SK-N-SH (cell line): ENCODE results near the gene ZNF18. TPM values are rescaled to one million over a fixed set of nuclear protein-coding genes. Genes with fewer than 3 reads are reported as not detected.

Source experiments
- CTCF ChIA-PET: fragments of 300-600, 350-600 bp; formaldehyde crosslinking; extraction: SDS; loops from one replicate; lab custom pipeline; 2021; lab: Yijun Ruan, JAX
- POLR2A ChIA-PET: fragments of 350-600 bp; sonication (Branson Sonifier 250); formaldehyde crosslinking; extraction: SDS; loops from one replicate; lab custom pipeline; 2020; ENCODE audit warnings: antibody characterized with exemption, inconsistent platforms; lab: Yijun Ruan, JAX
- DNase-seq: peaks from one replicate; pipeline ENCODE4 v3.0.0; 2012
- H2AFZ ChIP-seq: fragments of 200-600 bp; sonication (generic); 2 replicates; pipeline ENCODE4 v1.8.1; 2016; ENCODE audit warnings: antibody characterized with exemption, mild to moderate bottlenecking, low read depth
- H3F3A ChIP-seq: fragments of 200-600 bp; sonication (generic); replicated peaks from 2 replicates; pipeline ENCODE3; 2016; ENCODE audit warnings: antibody characterized with exemption, mild to moderate bottlenecking; ENCODE audit not compliant: insufficient read depth
- H3K27ac ChIP-seq, 2 experiments: fragments of 200-500 bp in 1 of 2; fragments of 200-600 bp in 1 of 2; sonication (Bioruptor generic) in 1 of 2; sonication (generic), shearing (Covaris generic) in 1 of 2; 2 replicates each; pipeline versions ENCODE4 v1.5.1 to v1.6.1; 2014 to 2016; ENCODE audit warnings: low read depth in 2 of 2, inconsistent platforms in 1 of 2, low read length in 1 of 2, mild to moderate bottlenecking in 1 of 2, mixed read lengths in 1 of 2
- H3K27me3 ChIP-seq: fragments of 200-600 bp; sonication (generic), shearing (Covaris generic); 2 replicates; pipeline ENCODE4 v1.6.1; 2016; ENCODE audit warnings: mixed run types; ENCODE audit not compliant: insufficient read depth
- H3K36me3 ChIP-seq, 2 experiments: fragments of 200-500 bp in 1 of 2; fragments of 200-600 bp in 1 of 2; sonication (Bioruptor generic) in 1 of 2; sonication (generic) in 1 of 2; replicated peaks in 1 of 2; 2 replicates each; pipeline versions ENCODE3 to v1.5.1; 2014 to 2016; ENCODE audit warnings: low read length in 1 of 2, mild to moderate bottlenecking in 1 of 2; ENCODE audit not compliant: insufficient read depth in 2 of 2, control insufficient read depth in 1 of 2
- H3K4me1 ChIP-seq, 2 experiments: fragments of 200-500 bp in 1 of 2; fragments of 200-600 bp in 1 of 2; sonication (Bioruptor generic) in 1 of 2; sonication (generic), shearing (Covaris generic) in 1 of 2; 2 replicates each; pipeline versions ENCODE4 v1.5.1 to v1.6.1; 2014 to 2016; ENCODE audit warnings: low read depth in 1 of 2, low read length in 1 of 2, mixed run types in 1 of 2; ENCODE audit not compliant: insufficient read depth in 2 of 2, control insufficient read depth in 1 of 2
- H3K4me2 ChIP-seq: fragments of 200-600 bp; sonication (generic), shearing (Covaris generic); 2 replicates; pipeline ENCODE4 v1.6.1; 2017; ENCODE audit warnings: mixed run types
- H3K4me3 ChIP-seq, 2 experiments: fragments of 200-500 bp in 1 of 2; fragments of 200-600 bp in 1 of 2; sonication (Bioruptor generic) in 1 of 2; sonication (generic), shearing (Covaris generic) in 1 of 2; 2 replicates each; pipeline versions ENCODE4 v1.5.1 to v1.8.1; 2014 to 2016; ENCODE audit warnings: low read depth in 2 of 2, inconsistent platforms in 1 of 2, low read length in 1 of 2, mild to moderate bottlenecking in 1 of 2, mixed read lengths in 1 of 2, moderate library complexity in 1 of 2
- H3K79me2 ChIP-seq: fragments of 200-600 bp; sonication (generic); 2 replicates; pipeline ENCODE4 v1.8.1; 2017; ENCODE audit warnings: mild to moderate bottlenecking; ENCODE audit not compliant: insufficient read depth
- H3K9ac ChIP-seq: fragments of 200-600 bp; sonication (generic); 2 replicates; pipeline ENCODE4 v1.6.1; 2017; ENCODE audit warnings: mixed run types
- H3K9me2 ChIP-seq: fragments of 200-600 bp; sonication (generic); 2 replicates; pipeline ENCODE4 v1.6.1; 2017; ENCODE audit warnings: mixed run types
- H3K9me3 ChIP-seq: fragments of 200-600 bp; sonication (generic); 2 replicates; pipeline ENCODE4 v1.6.1; 2017; ENCODE audit warnings: mixed run types, mild to moderate bottlenecking, moderate library complexity
- H4K20me1 ChIP-seq: fragments of 200-600 bp; sonication (generic); 2 replicates; pipeline ENCODE4 v1.6.1; 2017; ENCODE audit warnings: mild to moderate bottlenecking, mixed run types; ENCODE audit not compliant: insufficient read depth
- ELF1 ChIP-seq: IDR thresholded peaks from 2 replicates; pipeline ENCODE4 v1.4.0; 2012
- EP300 ChIP-seq, 2 experiments: IDR thresholded peaks; 2 replicates each; pipeline versions ENCODE4 v1.4.0 to v1.6.1; 2012; ENCODE audit warnings: borderline replicate concordance in 1 of 2, low read depth in 1 of 2, low read length in 1 of 2
- GATA2 ChIP-seq: sonication (generic); formaldehyde crosslinking; IDR thresholded peaks from 2 replicates; pipeline ENCODE4 v1.5.0; 2020; ENCODE audit warnings: mild to moderate bottlenecking, missing genetic modification reagents
- MEF2A ChIP-seq: IDR thresholded peaks from 2 replicates; pipeline ENCODE4 v1.4.0; 2012; ENCODE audit warnings: low read depth, borderline replicate concordance
- RAD21 ChIP-seq: IDR thresholded peaks from 2 replicates; pipeline ENCODE4 v1.6.1; 2012; ENCODE audit warnings: mild to moderate bottlenecking, low read length
- RFX5 ChIP-seq: IDR thresholded peaks from 2 replicates; pipeline ENCODE4 v1.6.1; 2012; ENCODE audit warnings: mild to moderate bottlenecking, improper control_type of control experiment, low read length
- TCF12 ChIP-seq: IDR thresholded peaks from 2 replicates; pipeline ENCODE4 v1.4.0; 2012
- TEAD4 ChIP-seq: IDR thresholded peaks from 2 replicates; pipeline ENCODE4 v1.4.0; 2012; ENCODE audit warnings: mild to moderate bottlenecking, borderline replicate concordance; ENCODE audit not compliant: insufficient read depth
- YY1 ChIP-seq: IDR thresholded peaks from 2 replicates; pipeline ENCODE4 v1.4.0; 2012; ENCODE audit warnings: low read depth, mild to moderate bottlenecking
- WGBS: methylation state at CpG from one replicate; pipeline ENCODE4 v1.1.6; 2017; ENCODE audit warnings: low lambda C conversion rate; 5-methylcytosine and 5-hydroxymethylcytosine counted together
- polyA plus RNA-seq, 3 experiments: library from polyadenylated mRNA; depleted of rRNA; stranded (reverse); fragments of >200 nt; gene quantifications; 2 replicates each; pipeline ENCODE4 v1.2.3, GENCODE V29; 2012
- TF ChIP-seq, protein P1 (sequence below): fragments of 200-600 bp; sonication (generic); IDR thresholded peaks from 2 replicates; pipeline ENCODE4 v1.6.1; 2017; ENCODE audit warnings: antibody characterized with exemption, mild to moderate bottlenecking, moderate library complexity
- TF ChIP-seq, protein P2 (sequence below): fragments of 150-350 bp; IDR thresholded peaks from 2 replicates; pipeline ENCODE4 v1.6.1; 2016; ENCODE audit warnings: mild to moderate bottlenecking, low read depth, low read length
- TF ChIP-seq, protein P3 (sequence below): IDR thresholded peaks from 2 replicates; pipeline ENCODE4 v1.4.0; 2012; ENCODE audit warnings: low read depth, borderline replicate concordance
- TF ChIP-seq, protein P4 (sequence below): IDR thresholded peaks from 2 replicates; pipeline ENCODE4 v1.4.0; 2012; ENCODE audit warnings: low read depth, borderline replicate concordance
- TF ChIP-seq, protein P5 (sequence below): IDR thresholded peaks from 2 replicates; pipeline ENCODE4; 2012

ZNF18 gene
- polyA plus RNA-seq, 1 of the 3 experiments (the other 2 are of a cell fraction) = 3.2 TPM

DNA sequence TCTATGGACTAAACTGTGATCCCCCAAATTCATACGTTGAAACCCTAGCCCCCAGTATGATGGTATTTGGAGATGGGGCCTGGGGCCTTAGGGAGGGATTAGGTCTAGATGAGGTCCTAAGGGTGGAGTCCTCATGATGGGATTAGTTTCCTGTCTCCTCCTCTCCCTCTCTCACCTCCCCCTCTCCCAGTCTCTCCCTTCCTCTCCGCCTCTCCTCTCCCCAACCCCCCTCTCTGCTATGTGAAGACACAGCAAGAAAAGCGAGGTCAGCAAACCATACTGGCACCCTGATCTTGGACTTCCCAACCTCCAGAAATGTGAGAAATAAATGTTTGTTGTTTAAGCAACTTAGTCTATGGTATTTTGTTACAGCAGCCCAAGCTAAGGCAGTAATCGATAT, 15.4 kb downstream of the ZNF18 start:
- no peaks in the 10 kb centered on the region for H3K9me2 ChIP-seq
- no peak overlapping the region for H3K4me3 ChIP-seq
- TF ChIP-seq MEF2A (no peak), YY1 (no peak), GATA2 (CRISPR knock-in tag) (no peak)
- ChIA-PET CTCF (interaction anchor here (0.7 to 1.5 kb wide), 5 partner anchors 45 to 1106 kb away, joined by 3 to 4 read pairs (median 3); no protein-coding TSS in a partner anchor), POLR2A (no interaction called here)
- H3K4me2 ChIP-seq = no peak overlapping the region
- H2AFZ ChIP-seq = no peak overlapping the region
- no peaks in the 10 kb centered on the region for H3K4me1 ChIP-seq
- no peaks in the 10 kb centered on the region for H3F3A ChIP-seq
- 84% methylated on average over 4 of the region's 4 CpGs for WGBS
- H3K9me3 ChIP-seq = no peaks in the 10 kb centered on the region
- H3K27ac ChIP-seq = no peak overlapping the region
- no peaks in the 10 kb centered on the region for H3K27me3 ChIP-seq
- H4K20me1 ChIP-seq = no peaks in the 10 kb centered on the region
- DNase-seq = no peak
- peaks cover 29 to 44% of the 10 kb centered on the region in 2 experiments for H3K36me3 ChIP-seq
- H3K9ac ChIP-seq = no peak overlapping the region
- no peaks in the 10 kb centered on the region for H3K79me2 ChIP-seq

DNA sequence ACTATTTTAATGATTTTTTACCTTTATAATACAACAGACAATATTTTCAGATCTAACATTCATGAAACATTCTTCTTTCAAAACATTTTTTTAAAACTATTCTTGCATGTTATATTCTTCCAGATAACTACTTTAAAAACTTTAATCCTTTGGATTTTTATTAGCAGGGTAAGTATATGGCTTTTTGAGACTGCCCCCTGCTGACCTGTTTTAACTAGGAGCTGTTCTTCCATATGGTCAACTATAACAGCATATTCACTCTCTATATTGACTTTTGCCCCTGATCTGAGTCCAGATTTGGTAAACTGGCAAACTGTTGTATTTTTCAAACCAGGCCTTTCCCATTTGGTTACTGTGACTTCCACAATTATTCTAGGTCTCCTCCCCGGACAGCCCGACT, 16.5 kb downstream of the ZNF18 start:
- no peaks in the 10 kb centered on the region for H3K79me2 ChIP-seq
- H3K9me2 ChIP-seq = no peaks in the 10 kb centered on the region
- TF ChIP-seq, protein P1, sequence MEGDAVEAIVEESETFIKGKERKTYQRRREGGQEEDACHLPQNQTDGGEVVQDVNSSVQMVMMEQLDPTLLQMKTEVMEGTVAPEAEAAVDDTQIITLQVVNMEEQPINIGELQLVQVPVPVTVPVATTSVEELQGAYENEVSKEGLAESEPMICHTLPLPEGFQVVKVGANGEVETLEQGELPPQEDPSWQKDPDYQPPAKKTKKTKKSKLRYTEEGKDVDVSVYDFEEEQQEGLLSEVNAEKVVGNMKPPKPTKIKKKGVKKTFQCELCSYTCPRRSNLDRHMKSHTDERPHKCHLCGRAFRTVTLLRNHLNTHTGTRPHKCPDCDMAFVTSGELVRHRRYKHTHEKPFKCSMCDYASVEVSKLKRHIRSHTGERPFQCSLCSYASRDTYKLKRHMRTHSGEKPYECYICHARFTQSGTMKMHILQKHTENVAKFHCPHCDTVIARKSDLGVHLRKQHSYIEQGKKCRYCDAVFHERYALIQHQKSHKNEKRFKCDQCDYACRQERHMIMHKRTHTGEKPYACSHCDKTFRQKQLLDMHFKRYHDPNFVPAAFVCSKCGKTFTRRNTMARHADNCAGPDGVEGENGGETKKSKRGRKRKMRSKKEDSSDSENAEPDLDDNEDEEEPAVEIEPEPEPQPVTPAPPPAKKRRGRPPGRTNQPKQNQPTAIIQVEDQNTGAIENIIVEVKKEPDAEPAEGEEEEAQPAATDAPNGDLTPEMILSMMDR = peak; percentile 46
- TF ChIP-seq, protein P2, sequence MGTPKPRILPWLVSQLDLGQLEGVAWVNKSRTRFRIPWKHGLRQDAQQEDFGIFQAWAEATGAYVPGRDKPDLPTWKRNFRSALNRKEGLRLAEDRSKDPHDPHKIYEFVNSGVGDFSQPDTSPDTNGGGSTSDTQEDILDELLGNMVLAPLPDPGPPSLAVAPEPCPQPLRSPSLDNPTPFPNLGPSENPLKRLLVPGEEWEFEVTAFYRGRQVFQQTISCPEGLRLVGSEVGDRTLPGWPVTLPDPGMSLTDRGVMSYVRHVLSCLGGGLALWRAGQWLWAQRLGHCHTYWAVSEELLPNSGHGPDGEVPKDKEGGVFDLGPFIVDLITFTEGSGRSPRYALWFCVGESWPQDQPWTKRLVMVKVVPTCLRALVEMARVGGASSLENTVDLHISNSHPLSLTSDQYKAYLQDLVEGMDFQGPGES = no peak
- TF ChIP-seq TCF12 = no peak
- TF ChIP-seq, all 33 proteins: peak for 1
- no peaks in the 10 kb centered on the region for H4K20me1 ChIP-seq
- H3K4me1 ChIP-seq = no peaks in the 10 kb centered on the region
- ChIA-PET CTCF (interaction anchor here (1.4 kb wide), 2 partner anchors 46 to 1105 kb away, joined by 3 read pairs; no protein-coding TSS in a partner anchor), POLR2A (no interaction called here)
- H3K27me3 ChIP-seq = no peaks in the 10 kb centered on the region
- H3K4me2 ChIP-seq = no peak overlapping the region
- no peak for DNase-seq
- no peak overlapping the region for H3K9ac ChIP-seq
- H3F3A ChIP-seq = no peaks in the 10 kb centered on the region
- no peak overlapping the region; a peak in 1 of 4 replicates for H3K4me3 ChIP-seq
- peaks cover 29 to 45% of the 10 kb centered on the region in 2 experiments for H3K36me3 ChIP-seq
- H3K9me3 ChIP-seq = no peaks in the 10 kb centered on the region
- 94% methylated on average over 2 of the region's 2 CpGs for WGBS
- no peak overlapping the region for H2AFZ ChIP-seq
- H3K27ac ChIP-seq = no peak overlapping the region

DNA sequence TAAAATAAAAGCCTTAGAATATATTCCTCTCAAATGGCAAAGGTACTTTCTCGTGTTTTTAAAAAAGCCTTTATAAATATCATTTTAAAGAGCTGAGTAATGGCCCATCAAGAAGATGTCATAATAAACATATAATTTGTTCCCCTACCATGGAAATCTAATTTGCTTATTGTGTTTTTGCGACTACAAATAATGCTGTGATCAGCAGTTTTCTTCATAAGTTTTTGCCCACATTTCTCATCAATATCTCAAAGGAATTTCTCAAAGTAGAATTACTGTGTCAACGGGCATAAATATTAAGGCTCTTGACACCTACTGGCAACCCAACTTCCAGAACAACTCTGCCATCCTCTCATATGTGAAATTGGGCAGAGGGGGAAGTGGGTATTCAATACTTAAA, 17.5 kb downstream of the ZNF18 start:
- no peak overlapping the region for H3K9ac ChIP-seq
- H3K27me3 ChIP-seq = no peaks in the 10 kb centered on the region
- no peak for DNase-seq
- H4K20me1 ChIP-seq = no peaks in the 10 kb centered on the region
- TF ChIP-seq ELF1 (no peak), TEAD4 (no peak), RAD21 (no peak), RFX5 (no peak), EP300 (IDR thresholded peaks at IDR 0.05; ENCODE audit: borderline replicate concordance in 1 of 2, low read depth in 1 of 2, low read length in 1 of 2) (no peak)
- TF ChIP-seq, protein P3, sequence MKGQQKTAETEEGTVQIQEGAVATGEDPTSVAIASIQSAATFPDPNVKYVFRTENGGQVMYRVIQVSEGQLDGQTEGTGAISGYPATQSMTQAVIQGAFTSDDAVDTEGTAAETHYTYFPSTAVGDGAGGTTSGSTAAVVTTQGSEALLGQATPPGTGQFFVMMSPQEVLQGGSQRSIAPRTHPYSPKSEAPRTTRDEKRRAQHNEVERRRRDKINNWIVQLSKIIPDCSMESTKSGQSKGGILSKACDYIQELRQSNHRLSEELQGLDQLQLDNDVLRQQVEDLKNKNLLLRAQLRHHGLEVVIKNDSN = no peak
- TF ChIP-seq, protein P4, sequence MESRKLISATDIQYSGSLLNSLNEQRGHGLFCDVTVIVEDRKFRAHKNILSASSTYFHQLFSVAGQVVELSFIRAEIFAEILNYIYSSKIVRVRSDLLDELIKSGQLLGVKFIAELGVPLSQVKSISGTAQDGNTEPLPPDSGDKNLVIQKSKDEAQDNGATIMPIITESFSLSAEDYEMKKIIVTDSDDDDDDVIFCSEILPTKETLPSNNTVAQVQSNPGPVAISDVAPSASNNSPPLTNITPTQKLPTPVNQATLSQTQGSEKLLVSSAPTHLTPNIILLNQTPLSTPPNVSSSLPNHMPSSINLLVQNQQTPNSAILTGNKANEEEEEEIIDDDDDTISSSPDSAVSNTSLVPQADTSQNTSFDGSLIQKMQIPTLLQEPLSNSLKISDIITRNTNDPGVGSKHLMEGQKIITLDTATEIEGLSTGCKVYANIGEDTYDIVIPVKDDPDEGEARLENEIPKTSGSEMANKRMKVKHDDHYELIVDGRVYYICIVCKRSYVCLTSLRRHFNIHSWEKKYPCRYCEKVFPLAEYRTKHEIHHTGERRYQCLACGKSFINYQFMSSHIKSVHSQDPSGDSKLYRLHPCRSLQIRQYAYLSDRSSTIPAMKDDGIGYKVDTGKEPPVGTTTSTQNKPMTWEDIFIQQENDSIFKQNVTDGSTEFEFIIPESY = no peak
- TF ChIP-seq, protein P5, sequence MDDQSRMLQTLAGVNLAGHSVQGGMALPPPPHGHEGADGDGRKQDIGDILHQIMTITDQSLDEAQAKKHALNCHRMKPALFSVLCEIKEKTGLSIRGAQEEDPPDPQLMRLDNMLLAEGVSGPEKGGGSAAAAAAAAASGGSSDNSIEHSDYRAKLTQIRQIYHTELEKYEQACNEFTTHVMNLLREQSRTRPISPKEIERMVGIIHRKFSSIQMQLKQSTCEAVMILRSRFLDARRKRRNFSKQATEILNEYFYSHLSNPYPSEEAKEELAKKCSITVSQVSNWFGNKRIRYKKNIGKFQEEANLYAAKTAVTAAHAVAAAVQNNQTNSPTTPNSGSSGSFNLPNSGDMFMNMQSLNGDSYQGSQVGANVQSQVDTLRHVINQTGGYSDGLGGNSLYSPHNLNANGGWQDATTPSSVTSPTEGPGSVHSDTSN = no peak
- H2AFZ ChIP-seq = no peak overlapping the region
- ChIA-PET POLR2A (no interaction called here), CTCF (interaction anchor here (1.0 to 1.4 kb wide), 3 partner anchors 8 to 1104 kb away, joined by 3 read pairs; no protein-coding TSS in a partner anchor)
- H3K4me1 ChIP-seq = no peaks in the 10 kb centered on the region
- no peaks in the 10 kb centered on the region for H3K79me2 ChIP-seq
- H3K27ac ChIP-seq = no peak overlapping the region
- no peaks in the 10 kb centered on the region for H3K9me2 ChIP-seq
- 91% methylated on average over 3 of the region's 3 CpGs for WGBS
- no peak overlapping the region for H3K4me3 ChIP-seq
- H3F3A ChIP-seq = no peaks in the 10 kb centered on the region
- peaks cover 21 to 39% of the 10 kb centered on the region in 2 experiments for H3K36me3 ChIP-seq
- H3K9me3 ChIP-seq = no peaks in the 10 kb centered on the region
- H3K4me2 ChIP-seq = no peak overlapping the region
